ENCODE results near the gene SCN3A. TPM values are rescaled to one million over a fixed set of nuclear protein-coding genes. Genes with fewer than 3 reads are reported as not detected.

SCN3A gene
- total and polyA plus RNA-seq, 2 of the 13 experiments (the other 11 are each of a cell fraction or from before 2014, with no cell fraction given) = not detected

DNA sequence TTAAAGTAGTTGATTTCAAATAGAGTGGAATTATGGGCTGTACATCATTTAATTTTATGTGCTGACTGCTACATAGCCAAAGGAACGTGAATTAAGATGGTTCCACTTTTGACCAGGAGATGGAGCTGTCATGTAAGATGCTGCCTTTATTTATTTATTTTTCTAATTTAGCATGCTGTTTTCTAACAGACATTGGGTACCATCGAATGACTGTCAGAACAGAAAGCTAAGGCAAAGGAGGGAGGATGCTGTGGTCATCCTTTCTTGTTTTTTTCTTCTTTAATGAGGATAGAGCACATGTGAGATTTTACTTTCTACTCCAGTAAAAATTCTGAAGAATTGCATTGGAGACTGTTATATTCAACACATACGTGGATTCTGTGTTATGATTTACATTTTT is 35.4 kb upstream of the SCN3A start, which contains the start of gene SCN2A (continued):
- TF ChIP-seq, protein P1, sequence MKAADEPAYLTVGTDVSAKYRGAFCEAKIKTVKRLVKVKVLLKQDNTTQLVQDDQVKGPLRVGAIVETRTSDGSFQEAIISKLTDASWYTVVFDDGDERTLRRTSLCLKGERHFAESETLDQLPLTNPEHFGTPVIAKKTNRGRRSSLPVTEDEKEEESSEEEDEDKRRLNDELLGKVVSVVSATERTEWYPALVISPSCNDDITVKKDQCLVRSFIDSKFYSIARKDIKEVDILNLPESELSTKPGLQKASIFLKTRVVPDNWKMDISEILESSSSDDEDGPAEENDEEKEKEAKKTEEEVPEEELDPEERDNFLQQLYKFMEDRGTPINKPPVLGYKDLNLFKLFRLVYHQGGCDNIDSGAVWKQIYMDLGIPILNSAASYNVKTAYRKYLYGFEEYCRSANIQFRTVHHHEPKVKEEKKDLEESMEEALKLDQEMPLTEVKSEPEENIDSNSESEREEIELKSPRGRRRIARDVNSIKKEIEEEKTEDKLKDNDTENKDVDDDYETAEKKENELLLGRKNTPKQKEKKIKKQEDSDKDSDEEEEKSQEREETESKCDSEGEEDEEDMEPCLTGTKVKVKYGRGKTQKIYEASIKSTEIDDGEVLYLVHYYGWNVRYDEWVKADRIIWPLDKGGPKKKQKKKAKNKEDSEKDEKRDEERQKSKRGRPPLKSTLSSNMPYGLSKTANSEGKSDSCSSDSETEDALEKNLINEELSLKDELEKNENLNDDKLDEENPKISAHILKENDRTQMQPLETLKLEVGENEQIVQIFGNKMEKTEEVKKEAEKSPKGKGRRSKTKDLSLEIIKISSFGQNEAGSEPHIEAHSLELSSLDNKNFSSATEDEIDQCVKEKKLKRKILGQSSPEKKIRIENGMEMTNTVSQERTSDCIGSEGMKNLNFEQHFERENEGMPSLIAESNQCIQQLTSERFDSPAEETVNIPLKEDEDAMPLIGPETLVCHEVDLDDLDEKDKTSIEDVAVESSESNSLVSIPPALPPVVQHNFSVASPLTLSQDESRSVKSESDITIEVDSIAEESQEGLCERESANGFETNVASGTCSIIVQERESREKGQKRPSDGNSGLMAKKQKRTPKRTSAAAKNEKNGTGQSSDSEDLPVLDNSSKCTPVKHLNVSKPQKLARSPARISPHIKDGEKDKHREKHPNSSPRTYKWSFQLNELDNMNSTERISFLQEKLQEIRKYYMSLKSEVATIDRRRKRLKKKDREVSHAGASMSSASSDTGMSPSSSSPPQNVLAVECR (CRISPR knock-in tag; IDR thresholded peaks at IDR 0.05; ENCODE audit: borderline replicate concordance) = no peak
- TF ChIP-seq PRMT3 (CRISPR knock-in tag; IDR thresholded peaks at IDR 0.05; ENCODE audit: borderline replicate concordance, low read depth) (no peak), ZNF430 (CRISPR knock-in tag; IDR thresholded peaks at IDR 0.05) (no peak), SMC3 (IDR thresholded peaks at IDR 0.05; ENCODE audit: low read length) (peak; percentile 54; the same call in 1 of the 2 replicates), MIXL1 (CRISPR knock-in tag; IDR thresholded peaks at IDR 0.05) (peak; percentile 42; the same call in 1 of the 2 replicates)

DNA sequence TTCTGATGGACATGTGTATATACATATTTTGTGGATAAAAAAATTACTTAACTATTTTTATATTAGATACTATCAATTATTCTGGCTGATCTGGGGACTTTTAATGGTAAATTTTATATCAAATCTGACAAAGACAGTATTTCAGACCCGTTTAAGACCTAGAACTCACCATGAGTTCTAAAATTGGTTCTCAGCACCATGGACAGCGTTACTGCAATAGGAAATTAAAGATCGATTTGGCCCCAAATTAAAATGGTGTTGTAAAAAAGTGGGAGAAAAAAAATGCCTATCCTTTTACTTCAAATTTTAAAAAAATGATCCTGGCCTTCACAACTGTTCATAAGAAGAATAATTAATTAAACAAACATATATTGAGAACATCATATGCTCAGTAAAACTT is 34.4 kb upstream of the SCN3A start:
- H3K27me3 ChIP-seq (ENCODE audit: control insufficient read depth in 1 of 2, insufficient read depth in 2 of 2, low read length in 2 of 2) = no peaks in the 10 kb centered on the region
- no peaks in the 10 kb centered on the region for H4K20me1 ChIP-seq (ENCODE audit: insufficient read depth, low read length)
- no peak overlapping the region for H3K27ac ChIP-seq (ENCODE audit: extremely low read length, insufficient read depth, low read length)
- WGBS (ENCODE audit: low lambda C conversion rate) = 4% methylated on average over 3 of the region's 3 CpGs
- no TSS peak for BruUV-seq (replicated peaks)
- no peak for DNase-seq (ENCODE audit: low spot score)
- FAIRE-seq = no peak
- no peaks in the 10 kb centered on the region for H3K79me2 ChIP-seq (ENCODE audit: insufficient read depth, low read length)
- ATAC-seq = no peak
- H3K4me3 ChIP-seq (replicated peaks in 1 of 3; ENCODE audit: insufficient read depth in 1 of 3, low read depth in 2 of 3, low read length in 3 of 3) = no peak overlapping the region
- intact Hi-C loops (cut with micrococcal nuclease; ENCODE audit: unreplicated experiment) = loop anchor here (2.0 kb wide), 1 partner anchor 541 kb away; no protein-coding TSS in a partner anchor
- no peak overlapping the region for H3K4me2 ChIP-seq (ENCODE audit: low read depth, low read length)
- H2AFZ ChIP-seq (ENCODE audit: low read length) = no peak overlapping the region
- no peaks in the 10 kb centered on the region for H3K36me3 ChIP-seq (replicated peaks in 1 of 2; ENCODE audit: control insufficient read depth in 1 of 2, insufficient read depth in 2 of 2, low read length in 2 of 2)
- H3K9me3 ChIP-seq (ENCODE audit: low read length) = no peaks in the 10 kb centered on the region
- in situ Hi-C loops (cut with HindIII; ENCODE audit: extremely low pct_ligation_motif_present, low pct_unique_long_range_greater_than_20kb) = no loop called here
- CTCF ChIA-PET (ENCODE audit: low intra/inter-chr PET ratio, low total read pairs) = interaction anchor here (1.8 to 2.0 kb wide), 2 partner anchors 55 to 541 kb away, joined by 4 to 11 read pairs; no protein-coding TSS in a partner anchor
- POLR2A ChIA-PET = no interaction called here
- no peak overlapping the region for H3K9ac ChIP-seq (ENCODE audit: insufficient read depth, low read depth, low read length)
- no peaks in the 10 kb centered on the region for H3K4me1 ChIP-seq (ENCODE audit: insufficient read depth, low read length)
- no peak for TF ChIP-seq SRF (IDR thresholded peaks at IDR 0.05; ENCODE audit: low read depth, low read length)
- TF ChIP-seq, protein P2, sequence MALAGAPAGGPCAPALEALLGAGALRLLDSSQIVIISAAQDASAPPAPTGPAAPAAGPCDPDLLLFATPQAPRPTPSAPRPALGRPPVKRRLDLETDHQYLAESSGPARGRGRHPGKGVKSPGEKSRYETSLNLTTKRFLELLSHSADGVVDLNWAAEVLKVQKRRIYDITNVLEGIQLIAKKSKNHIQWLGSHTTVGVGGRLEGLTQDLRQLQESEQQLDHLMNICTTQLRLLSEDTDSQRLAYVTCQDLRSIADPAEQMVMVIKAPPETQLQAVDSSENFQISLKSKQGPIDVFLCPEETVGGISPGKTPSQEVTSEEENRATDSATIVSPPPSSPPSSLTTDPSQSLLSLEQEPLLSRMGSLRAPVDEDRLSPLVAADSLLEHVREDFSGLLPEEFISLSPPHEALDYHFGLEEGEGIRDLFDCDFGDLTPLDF (CRISPR knock-in tag; IDR thresholded peaks at IDR 0.05) = no peak
- no peak for TF ChIP-seq ZNF33A (CRISPR knock-in tag; IDR thresholded peaks at IDR 0.05; ENCODE audit: borderline replicate concordance)
- TF ChIP-seq ZNF326 (CRISPR knock-in tag; IDR thresholded peaks at IDR 0.05; ENCODE audit: borderline replicate concordance) = no peak
- peak; percentile 93 for TF ChIP-seq MIER2 (CRISPR knock-in tag; IDR thresholded peaks at IDR 0.05)
- TF ChIP-seq SRSF1 (optimal IDR thresholded peaks at IDR 0.05; ENCODE audit: low read depth, low read length) = no peak
- no peak for TF ChIP-seq RBAK (CRISPR knock-in tag; IDR thresholded peaks at IDR 0.05)
- no peak for TF ChIP-seq AGO1 (IDR thresholded peaks at IDR 0.05; ENCODE audit: low read depth, low read length, poor library complexity, severe bottlenecking)
- no peak for TF ChIP-seq ZFYVE20 (CRISPR knock-in tag; IDR thresholded peaks at IDR 0.05; ENCODE audit: borderline replicate concordance, low read depth)
- TF ChIP-seq ZSCAN12 (CRISPR knock-in tag; IDR thresholded peaks at IDR 0.05) = peak; percentile 54; the same call in 1 of the 2 replicates
- no peak for TF ChIP-seq ZNF792 (CRISPR knock-in tag; IDR thresholded peaks at IDR 0.05)
- TF ChIP-seq, protein P3, sequence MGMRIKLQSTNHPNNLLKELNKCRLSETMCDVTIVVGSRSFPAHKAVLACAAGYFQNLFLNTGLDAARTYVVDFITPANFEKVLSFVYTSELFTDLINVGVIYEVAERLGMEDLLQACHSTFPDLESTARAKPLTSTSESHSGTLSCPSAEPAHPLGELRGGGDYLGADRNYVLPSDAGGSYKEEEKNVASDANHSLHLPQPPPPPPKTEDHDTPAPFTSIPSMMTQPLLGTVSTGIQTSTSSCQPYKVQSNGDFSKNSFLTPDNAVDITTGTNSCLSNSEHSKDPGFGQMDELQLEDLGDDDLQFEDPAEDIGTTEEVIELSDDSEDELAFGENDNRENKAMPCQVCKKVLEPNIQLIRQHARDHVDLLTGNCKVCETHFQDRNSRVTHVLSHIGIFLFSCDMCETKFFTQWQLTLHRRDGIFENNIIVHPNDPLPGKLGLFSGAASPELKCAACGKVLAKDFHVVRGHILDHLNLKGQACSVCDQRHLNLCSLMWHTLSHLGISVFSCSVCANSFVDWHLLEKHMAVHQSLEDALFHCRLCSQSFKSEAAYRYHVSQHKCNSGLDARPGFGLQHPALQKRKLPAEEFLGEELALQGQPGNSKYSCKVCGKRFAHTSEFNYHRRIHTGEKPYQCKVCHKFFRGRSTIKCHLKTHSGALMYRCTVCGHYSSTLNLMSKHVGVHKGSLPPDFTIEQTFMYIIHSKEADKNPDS (CRISPR knock-in tag; IDR thresholded peaks at IDR 0.05) = no peak
- TF ChIP-seq HOXA7 (CRISPR knock-in tag; IDR thresholded peaks at IDR 0.05) = no peak

All from HepG2 (cell line).